Lung (tissue), 12 donors: Measurements from ENCODE around the gene NBEA. TPM values are rescaled to one million over a fixed set of nuclear protein-coding genes. Genes with fewer than 3 reads are reported as not detected.

Experiments used
- ATAC-seq: fragments of 200-7000 bp; cut with Tn5 transposase; one replicate; pipeline ENCODE4 v1.9.1; 2020; ENCODE audit warnings: moderate number of reproducible peaks; ENCODE audit not compliant: insufficient read depth, low FRiP score
- DNase-seq, 3 donors: peaks; one replicate each; pipeline ENCODE4 v3.0.0-alpha.2; 2013 to 2017
- H3K27ac ChIP-seq, 2 donors: one replicate each; pipeline ENCODE4 v1.5.1; 2013; ENCODE audit warnings: mild to moderate bottlenecking in 2 of 2, moderate library complexity in 2 of 2, control low read depth in 1 of 2, inconsistent platforms in 1 of 2, low read depth in 1 of 2, low read length in 1 of 2
- H3K27me3 ChIP-seq, 3 donors: one replicate each; pipeline ENCODE4 v1.5.1; 2013; ENCODE audit warnings: low read length in 2 of 3; ENCODE audit not compliant: control insufficient read depth in 3 of 3, insufficient read depth in 3 of 3
- H3K36me3 ChIP-seq, 4 donors: one replicate each; pipeline ENCODE4 v1.5.1; 2013; ENCODE audit warnings: low read length in 4 of 4, mild to moderate bottlenecking in 1 of 4, moderate library complexity in 1 of 4; ENCODE audit not compliant: control insufficient read depth in 4 of 4, insufficient read depth in 4 of 4
- H3K4me1 ChIP-seq, 5 donors: one replicate each; pipeline ENCODE4 v1.5.1; 2013; ENCODE audit warnings: low read length in 5 of 5, mild to moderate bottlenecking in 2 of 5, moderate library complexity in 1 of 5; ENCODE audit not compliant: control insufficient read depth in 5 of 5, insufficient read depth in 5 of 5
- H3K4me3 ChIP-seq: one replicate; pipeline ENCODE4 v1.5.1; 2013; ENCODE audit warnings: mild to moderate bottlenecking, control low read depth, moderate library complexity
- H3K9ac ChIP-seq, 2 donors: one replicate each; pipeline ENCODE4 v1.5.1; 2013; ENCODE audit warnings: low read length in 2 of 2, control low read depth in 1 of 2; ENCODE audit not compliant: insufficient read depth in 1 of 2
- H3K9me3 ChIP-seq, 4 donors: one replicate each; pipeline ENCODE4 v1.5.1; 2013; ENCODE audit warnings: low read length in 3 of 4, mild to moderate bottlenecking in 1 of 4, moderate library complexity in 1 of 4; ENCODE audit not compliant: control insufficient read depth in 4 of 4, insufficient read depth in 3 of 4
- CTCF ChIP-seq: IDR thresholded peaks from 2 replicates; pipeline ENCODE4 v1.5.1; 2012; ENCODE audit warnings: mild to moderate bottlenecking; ENCODE audit errors: control extremely low read depth, extremely low read depth
- WGBS, 2 donors: extraction: QIAGEN DNeasy Blood & Tissue Kit; methylation state at CpG; one replicate each; pipeline ENCODE4 v1.1.7; 2013; 5-methylcytosine and 5-hydroxymethylcytosine counted together
- polyA plus RNA-seq, 2 donors: library from polyadenylated mRNA; stranded (reverse); fragments of 200-250 nt; gene quantifications; one replicate each; pipeline ENCODE4 v1.2.1, GENCODE V29; 2013
- total RNA-seq, 2 donors: library from RNA; depleted of rRNA in 1 of 2; stranded (reverse); fragments of >200 nt in 1 of 2; gene quantifications; one replicate each; pipeline ENCODE4 v1.2.1, GENCODE V29; 2014 to 2021
- donor health status: control.
- donor health status: control.
- donor health status: Bipolar disorder and iron deficiency.
- donor health status: healthy.
- donor health status: DM: yes; HTN: yes; CAD: no.

Gene NBEA
- total and polyA plus RNA-seq, 4 donors: 1.6 to 26.5 (median 5.3) TPM

- DNase-seq (no peak), ATAC-seq (no peak)
- H3K27ac ChIP-seq: no peak overlapping the region
- peaks cover 0 to 14% (median 0%) of the 10 kb centered on the region in 5 donors for H3K4me1 ChIP-seq
- no peaks in the 10 kb centered on the region for H3K27me3 ChIP-seq
- WGBS, 2 donors: 61 to 65% methylated on average over 4 of the region's 4 CpGs
- no peaks in the 10 kb centered on the region for H3K9me3 ChIP-seq
- no peak overlapping the region for H3K4me3 ChIP-seq
- H3K9ac ChIP-seq: no peak overlapping the region
- H3K36me3 ChIP-seq: no peaks in the 10 kb centered on the region
- no peak for TF ChIP-seq CTCF
Observed at GRCh38 chr13:35598790-35599369, 656.8 kb downstream of the NBEA start.

- ATAC-seq: no peak
- H3K9ac ChIP-seq: no peak overlapping the region
- no peak for DNase-seq
- no peak overlapping the region for H3K27ac ChIP-seq
- H3K36me3 ChIP-seq: no peaks in the 10 kb centered on the region
- H3K4me1 ChIP-seq: peaks cover 0 to 14% (median 0%) of the 10 kb centered on the region in 5 donors
- no peak overlapping the region for H3K4me3 ChIP-seq
- TF ChIP-seq CTCF: no peak
- H3K27me3 ChIP-seq: no peaks in the 10 kb centered on the region
- 78 to 85% methylated on average over 2 of the region's 2 CpGs for WGBS, 2 donors
- no peaks in the 10 kb centered on the region for H3K9me3 ChIP-seq
Observed at GRCh38 chr13:35599384-35599783, 657.3 kb downstream of the NBEA start.

GRCh38 chr13:35600137-35600536 is 658.1 kb downstream of the NBEA start:
- no peak for TF ChIP-seq CTCF
- Histone ChIP-seq H3K36me3 (no peaks in the 10 kb centered on the region), H3K27ac (no peak overlapping the region), H3K4me3 (no peak overlapping the region), H3K9ac (no peak overlapping the region), H3K4me1 (peaks cover 0 to 14% (median 0%) of the 10 kb centered on the region in 5 donors), H3K9me3 (no peaks in the 10 kb centered on the region), H3K27me3 (no peaks in the 10 kb centered on the region)
- ATAC-seq (no peak), DNase-seq (no peak)
- 86 to 91% methylated on average over 3 of the region's 3 CpGs for WGBS, 2 donors
